D721Med (cell line): Measurements from ENCODE around the gene ANKFY1.

ENCODE experiments used
- DNase-seq: peaks from one replicate; pipeline ENCODE4 v3.0.0; 2011; ENCODE audit warnings: low spot score; ENCODE audit not compliant: insufficient read length
- FAIRE-seq: peaks from 2 replicates; lab custom pipeline; 2011; peaks lifted over from hg19 to GRCh38; lab: Jason Lieb, UNC
- TF ChIP-seq, protein P1 (sequence below): IDR thresholded peaks from 2 replicates; pipeline ENCODE4 v1.5.1; 2012; ENCODE audit warnings: mild to moderate bottlenecking, control low read depth; ENCODE audit not compliant: insufficient read depth; ENCODE audit errors: missing control alignments

The ANKFY1 gene

DNA sequence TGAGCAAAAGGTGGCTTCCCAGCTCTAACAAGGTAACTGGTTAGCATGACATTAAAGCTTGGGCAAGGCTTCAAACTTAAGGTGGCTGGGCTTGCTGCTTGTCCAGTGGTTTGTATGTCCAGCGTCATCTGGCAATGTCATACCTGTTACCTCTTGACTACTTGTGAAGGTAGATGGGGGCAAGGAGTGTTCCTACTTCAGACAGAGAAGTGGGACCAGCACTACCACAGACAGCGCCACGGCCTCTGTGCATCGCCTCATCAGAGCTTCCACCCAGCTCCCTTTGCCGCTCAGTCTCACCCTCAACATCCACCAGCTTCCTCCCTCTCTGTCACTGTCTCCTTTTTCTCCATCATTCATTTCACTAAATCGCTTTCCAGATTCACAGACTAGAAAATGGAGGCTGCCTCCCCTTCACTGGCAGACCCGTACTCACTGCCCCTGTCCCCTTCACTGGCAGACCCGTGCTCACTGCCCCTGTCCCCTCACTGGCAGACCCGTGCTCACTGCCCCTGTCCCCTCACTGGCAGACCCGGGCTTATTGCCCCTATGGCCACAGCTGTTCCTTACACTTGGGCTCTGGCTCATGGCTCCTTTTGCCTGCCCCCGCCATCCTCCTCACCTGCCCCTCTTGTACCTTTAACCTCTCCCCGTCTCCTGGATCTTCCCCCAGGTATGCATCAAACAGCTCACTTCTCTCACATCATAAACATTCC lies 106.0 kb downstream of the ANKFY1 start:
- DNase-seq = no peak
- TF ChIP-seq, protein P1, sequence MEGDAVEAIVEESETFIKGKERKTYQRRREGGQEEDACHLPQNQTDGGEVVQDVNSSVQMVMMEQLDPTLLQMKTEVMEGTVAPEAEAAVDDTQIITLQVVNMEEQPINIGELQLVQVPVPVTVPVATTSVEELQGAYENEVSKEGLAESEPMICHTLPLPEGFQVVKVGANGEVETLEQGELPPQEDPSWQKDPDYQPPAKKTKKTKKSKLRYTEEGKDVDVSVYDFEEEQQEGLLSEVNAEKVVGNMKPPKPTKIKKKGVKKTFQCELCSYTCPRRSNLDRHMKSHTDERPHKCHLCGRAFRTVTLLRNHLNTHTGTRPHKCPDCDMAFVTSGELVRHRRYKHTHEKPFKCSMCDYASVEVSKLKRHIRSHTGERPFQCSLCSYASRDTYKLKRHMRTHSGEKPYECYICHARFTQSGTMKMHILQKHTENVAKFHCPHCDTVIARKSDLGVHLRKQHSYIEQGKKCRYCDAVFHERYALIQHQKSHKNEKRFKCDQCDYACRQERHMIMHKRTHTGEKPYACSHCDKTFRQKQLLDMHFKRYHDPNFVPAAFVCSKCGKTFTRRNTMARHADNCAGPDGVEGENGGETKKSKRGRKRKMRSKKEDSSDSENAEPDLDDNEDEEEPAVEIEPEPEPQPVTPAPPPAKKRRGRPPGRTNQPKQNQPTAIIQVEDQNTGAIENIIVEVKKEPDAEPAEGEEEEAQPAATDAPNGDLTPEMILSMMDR = no peak
- FAIRE-seq = no peak

DNA sequence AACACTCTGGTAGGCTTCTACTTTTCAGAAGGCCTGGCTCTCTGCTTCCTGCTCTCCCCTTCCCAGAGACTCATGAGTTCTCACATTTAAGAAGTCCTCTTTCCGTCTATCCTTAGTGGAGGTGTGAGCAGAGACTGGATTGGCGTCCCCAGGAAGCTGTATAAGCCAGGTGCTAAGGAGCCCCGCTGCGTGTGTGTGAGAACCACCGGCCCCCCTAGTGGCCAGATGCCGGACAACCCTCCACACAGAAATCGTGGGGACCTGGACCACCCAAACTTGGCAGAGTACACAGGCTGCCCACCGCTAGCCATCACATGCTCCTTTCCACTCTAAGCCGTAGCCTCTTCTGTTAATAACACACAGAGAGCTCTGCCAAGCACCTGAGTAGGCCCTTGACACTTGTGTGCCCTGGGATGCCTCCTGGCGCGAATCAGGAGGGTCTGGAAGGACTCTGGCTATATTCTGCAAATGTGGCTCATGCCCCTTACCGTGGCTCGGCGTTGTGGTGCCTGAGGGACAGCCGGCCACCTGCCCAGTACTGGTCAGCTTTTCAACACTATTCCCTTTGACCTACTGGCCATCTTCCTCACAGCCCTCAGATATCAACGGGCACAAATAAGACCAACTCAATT lies 106.9 kb downstream of the ANKFY1 start:
- TF ChIP-seq, protein P1 = peak; percentile 0
- FAIRE-seq = no peak
- DNase-seq = no peak

DNA sequence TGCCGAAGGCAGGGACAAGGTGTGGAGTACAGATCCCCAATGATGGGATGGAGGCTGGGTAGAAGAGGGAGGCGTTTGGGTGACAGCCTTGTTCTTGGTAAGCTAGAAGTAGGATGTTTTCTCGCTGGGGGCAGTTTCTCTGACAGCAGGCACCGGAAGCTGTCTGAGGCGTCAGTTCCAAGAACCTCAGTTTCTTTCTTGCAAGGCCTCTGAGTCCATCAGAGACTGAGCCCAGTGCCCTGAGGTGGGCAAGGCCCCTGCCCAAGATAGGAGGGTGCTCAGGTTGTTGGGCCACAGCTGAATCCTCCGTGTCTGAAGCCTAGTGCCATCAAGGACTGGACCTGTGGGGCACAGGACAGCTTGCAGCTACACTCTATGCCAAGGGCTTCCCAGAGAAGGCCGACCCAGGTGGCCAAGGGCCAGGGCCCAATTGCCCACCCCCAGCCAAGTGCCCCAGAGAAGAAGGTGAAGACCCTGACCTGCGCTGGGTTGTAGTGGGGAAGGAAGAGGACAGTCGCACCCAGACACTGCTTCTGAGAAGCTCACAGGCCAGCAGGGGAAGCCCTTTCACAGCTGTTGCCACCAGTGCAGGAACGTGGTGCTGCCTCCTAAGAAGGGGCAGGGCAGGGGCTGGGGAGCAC lies 107.7 kb downstream of the ANKFY1 start:
- no peak for FAIRE-seq
- TF ChIP-seq, protein P1 = no peak
- no peak for DNase-seq

DNA sequence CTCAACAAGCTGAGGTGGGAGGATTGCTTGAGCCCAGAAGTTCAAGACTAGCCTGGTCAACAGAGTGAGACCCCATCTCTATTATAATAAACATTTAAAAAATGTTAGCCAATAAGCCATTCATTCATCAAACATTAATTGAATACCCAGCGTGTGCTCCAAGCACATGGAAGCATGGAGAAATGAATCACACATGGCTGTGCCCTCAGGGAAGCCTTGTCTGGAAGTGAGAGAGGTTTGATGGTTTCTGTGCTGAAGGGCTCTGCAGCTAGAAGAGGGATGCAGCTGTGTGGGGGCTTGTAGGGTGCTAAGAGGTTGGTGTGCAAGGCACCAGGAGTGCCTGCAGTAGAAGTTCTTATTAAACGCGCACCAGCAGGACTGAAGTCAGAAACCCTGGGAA lies 109.6 kb downstream of the ANKFY1 start:
- TF ChIP-seq, protein P1 = no peak
- no peak for DNase-seq

DNA sequence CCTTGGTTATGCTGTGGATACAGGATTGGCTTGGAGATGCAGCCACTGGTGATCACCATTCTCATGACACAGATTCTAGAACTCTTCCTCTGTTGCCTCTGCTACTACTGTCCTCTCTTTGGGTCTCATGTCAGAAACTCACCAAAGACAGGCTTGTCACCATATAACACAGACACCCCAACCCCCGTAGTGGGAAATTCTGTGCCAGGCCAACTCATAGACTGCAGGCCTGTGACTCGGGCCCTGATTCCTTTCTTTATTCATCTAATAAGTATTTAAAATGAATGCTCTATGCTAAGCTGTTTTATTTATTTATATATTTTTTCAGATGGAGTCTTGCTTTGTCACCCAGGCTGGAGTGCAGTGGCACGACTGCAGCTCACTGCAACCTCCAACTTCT lies 111.3 kb downstream of the ANKFY1 start:
- no peak for FAIRE-seq
- no peak for DNase-seq
- TF ChIP-seq, protein P1 = no peak

More for the DNA sequence above, 109.6 kb downstream of the ANKFY1 start:
- no peak for FAIRE-seq

DNA sequence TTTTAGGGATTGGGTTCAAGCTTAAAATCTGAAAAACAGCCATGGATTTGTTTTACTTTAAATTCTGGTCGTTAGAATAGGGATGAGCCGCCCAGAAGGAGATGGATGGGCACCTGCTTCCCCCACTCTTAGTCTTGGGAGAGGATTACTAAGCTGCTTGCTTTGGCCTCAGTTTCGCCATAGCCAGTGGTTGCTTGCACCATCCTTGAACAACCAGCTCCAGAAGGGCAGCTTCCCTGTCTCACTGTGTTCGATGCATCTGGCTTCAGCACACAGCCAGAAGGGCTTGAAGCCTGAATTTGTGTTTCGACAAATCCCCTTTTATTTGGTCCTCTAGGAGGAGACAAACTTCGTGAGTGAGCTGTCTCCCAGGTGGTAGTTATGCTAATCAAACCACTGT lies 113.7 kb downstream of the ANKFY1 start:
- FAIRE-seq = no peak
- TF ChIP-seq, protein P1 = no peak
- DNase-seq = no peak
